WI38 (cell line): Measurements from ENCODE around the gene BCL11A.

Experiments used
- H3K4me3 ChIP-seq: 2 replicates; pipeline ENCODE4 v1.5.1; 2011; ENCODE audit warnings: low read depth, mild to moderate bottlenecking, control low read depth, low read length
- CTCF ChIP-seq: IDR thresholded peaks from 2 replicates; pipeline ENCODE4 v1.5.1; 2012; ENCODE audit warnings: low read depth, mild to moderate bottlenecking, control low read depth, low read length

The BCL11A gene

GRCh38 chr2:60589104-60589503, 35.6 kb upstream of the BCL11A start:
- TF ChIP-seq CTCF: no peak
- no peak overlapping the region for H3K4me3 ChIP-seq

GRCh38 chr2:60586081-60586480, 32.6 kb upstream of the BCL11A start:
- H3K4me3 ChIP-seq: no peak overlapping the region
- TF ChIP-seq CTCF: no peak

- H3K4me3 ChIP-seq: no peak overlapping the region
- TF ChIP-seq CTCF: no peak
Observed at GRCh38 chr2:60585276-60585675, 31.8 kb upstream of the BCL11A start.

- no peak for TF ChIP-seq CTCF
- no peak overlapping the region for H3K4me3 ChIP-seq
Observed at GRCh38 chr2:60583604-60584003, 30.1 kb upstream of the BCL11A start.

- TF ChIP-seq CTCF: peak; percentile 86
- peak overlapping the region; percentile 40 for H3K4me3 ChIP-seq
Observed at GRCh38 chr2:60581433-60582282, 28.2 kb upstream of the BCL11A start.

GRCh38 chr2:60577682-60578283, 24.3 kb upstream of the BCL11A start:
- H3K4me3 ChIP-seq: no peak overlapping the region

More at GRCh38 chr2:60577682-60578283, 24.3 kb upstream of the BCL11A start:
- TF ChIP-seq CTCF: no peak
